ENCODE measurements around the gene TLK1. TPM values are rescaled to one million over a fixed set of nuclear protein-coding genes. Genes with fewer than 3 reads are reported as not detected.
A peak's percentile ranks its signal among the peaks of the same experiment; 100 is the strongest.

TLK1 gene
- total and polyA plus RNA-seq, 9 of the 15 experiments (the other 6 are each of a cell fraction or from before 2014, with no cell fraction given) = 20.2 to 101 (median 40.5) TPM

GRCh38 chr2:171139860-171140259 is 20.8 kb downstream of the TLK1 start (continued):
- no peak for TF ChIP-seq CTCFL (IDR thresholded peaks at IDR 0.05; ENCODE audit: borderline replicate concordance, insufficient read depth, low read depth, low read length, poor library complexity, severe bottlenecking)
- TF ChIP-seq MAZ (CRISPR knock-in tag; conservative IDR thresholded peaks at IDR 0.05 in 1 of 2, IDR thresholded peaks at IDR 0.05 in 1 of 2) = no peak
- TF ChIP-seq CBX1 (IDR thresholded peaks at IDR 0.05; ENCODE audit: low read depth) = no peak
- no peak for TF ChIP-seq ZNF124 (CRISPR knock-in tag; IDR thresholded peaks at IDR 0.05)
- peak; percentile 27; the same call in 1 of the 2 replicates for TF ChIP-seq SMARCA4 (IDR thresholded peaks at IDR 0.05)
- TF ChIP-seq KLF10 (CRISPR knock-in tag; IDR thresholded peaks at IDR 0.05) = no peak
- no peak for TF ChIP-seq ZNF512 (tag; IDR thresholded peaks at IDR 0.05)
- TF ChIP-seq CHD4 (IDR thresholded peaks at IDR 0.05; ENCODE audit: insufficient read depth, insufficient replicate concordance, low read depth, low read length, poor library complexity, severe bottlenecking) = no peak
- no peak for TF ChIP-seq E2F8 (IDR thresholded peaks at IDR 0.05; ENCODE audit: low read depth, partially characterized antibody)
- TF ChIP-seq ATF1 (CRISPR knock-in tag; IDR thresholded peaks at IDR 0.05) = no peak
- TF ChIP-seq ATF1 (tag; IDR thresholded peaks at IDR 0.05) = no peak
- TF ChIP-seq AFF1 (IDR thresholded peaks at IDR 0.05; ENCODE audit: low read depth in 1 of 2, partially characterized antibody in 2 of 2) = peak in 1 of 2 experiments; percentile 29
- no peak for TF ChIP-seq NR0B1 (IDR thresholded peaks at IDR 0.05; ENCODE audit: partially characterized antibody)
- no peak for TF ChIP-seq BRF2 (IDR thresholded peaks at IDR 0.05; ENCODE audit: borderline replicate concordance, insufficient read depth, insufficient read length)

Measured in K562 (cell line).